Lung (tissue), 12 donors: ENCODE measurements around the gene GGPS1. TPM values are rescaled to one million over a fixed set of nuclear protein-coding genes. Genes with fewer than 3 reads are reported as not detected.

ENCODE experiments used
- ATAC-seq: fragments of 200-7000 bp; cut with Tn5 transposase; one replicate; pipeline ENCODE4 v1.9.1; 2020; ENCODE audit warnings: moderate number of reproducible peaks; ENCODE audit not compliant: insufficient read depth, low FRiP score
- DNase-seq, 3 donors: peaks; one replicate each; pipeline ENCODE4 v3.0.0-alpha.2; 2013 to 2017
- H3K27ac ChIP-seq, 2 donors: one replicate each; pipeline ENCODE4 v1.5.1; 2013; ENCODE audit warnings: mild to moderate bottlenecking in 2 of 2, moderate library complexity in 2 of 2, control low read depth in 1 of 2, inconsistent platforms in 1 of 2, low read depth in 1 of 2, low read length in 1 of 2
- H3K27me3 ChIP-seq, 3 donors: one replicate each; pipeline ENCODE4 v1.5.1; 2013; ENCODE audit warnings: low read length in 2 of 3; ENCODE audit not compliant: control insufficient read depth in 3 of 3, insufficient read depth in 3 of 3
- H3K36me3 ChIP-seq, 4 donors: one replicate each; pipeline ENCODE4 v1.5.1; 2013; ENCODE audit warnings: low read length in 4 of 4, mild to moderate bottlenecking in 1 of 4, moderate library complexity in 1 of 4; ENCODE audit not compliant: control insufficient read depth in 4 of 4, insufficient read depth in 4 of 4
- H3K4me1 ChIP-seq, 5 donors: one replicate each; pipeline ENCODE4 v1.5.1; 2013; ENCODE audit warnings: low read length in 5 of 5, mild to moderate bottlenecking in 2 of 5, moderate library complexity in 1 of 5; ENCODE audit not compliant: control insufficient read depth in 5 of 5, insufficient read depth in 5 of 5
- H3K4me3 ChIP-seq: one replicate; pipeline ENCODE4 v1.5.1; 2013; ENCODE audit warnings: mild to moderate bottlenecking, control low read depth, moderate library complexity
- H3K9ac ChIP-seq, 2 donors: one replicate each; pipeline ENCODE4 v1.5.1; 2013; ENCODE audit warnings: low read length in 2 of 2, control low read depth in 1 of 2; ENCODE audit not compliant: insufficient read depth in 1 of 2
- H3K9me3 ChIP-seq, 4 donors: one replicate each; pipeline ENCODE4 v1.5.1; 2013; ENCODE audit warnings: low read length in 3 of 4, mild to moderate bottlenecking in 1 of 4, moderate library complexity in 1 of 4; ENCODE audit not compliant: control insufficient read depth in 4 of 4, insufficient read depth in 3 of 4
- CTCF ChIP-seq: IDR thresholded peaks from 2 replicates; pipeline ENCODE4 v1.5.1; 2012; ENCODE audit warnings: mild to moderate bottlenecking; ENCODE audit errors: control extremely low read depth, extremely low read depth
- WGBS, 2 donors: extraction: QIAGEN DNeasy Blood & Tissue Kit; methylation state at CpG; one replicate each; pipeline ENCODE4 v1.1.7; 2013; 5-methylcytosine and 5-hydroxymethylcytosine counted together
- polyA plus RNA-seq, 2 donors: library from polyadenylated mRNA; stranded (reverse); fragments of 200-250 nt; gene quantifications; one replicate each; pipeline ENCODE4 v1.2.1, GENCODE V29; 2013
- total RNA-seq, 2 donors: library from RNA; depleted of rRNA in 1 of 2; stranded (reverse); fragments of >200 nt in 1 of 2; gene quantifications; one replicate each; pipeline ENCODE4 v1.2.1, GENCODE V29; 2014 to 2021
- donor health status: control.
- donor health status: control.
- donor health status: Bipolar disorder and iron deficiency.
- donor health status: healthy.
- donor health status: DM: yes; HTN: yes; CAD: no.

Gene GGPS1
- total and polyA plus RNA-seq, 4 donors, result 16.3 to 34.0 (median 26.3) TPM

DNA sequence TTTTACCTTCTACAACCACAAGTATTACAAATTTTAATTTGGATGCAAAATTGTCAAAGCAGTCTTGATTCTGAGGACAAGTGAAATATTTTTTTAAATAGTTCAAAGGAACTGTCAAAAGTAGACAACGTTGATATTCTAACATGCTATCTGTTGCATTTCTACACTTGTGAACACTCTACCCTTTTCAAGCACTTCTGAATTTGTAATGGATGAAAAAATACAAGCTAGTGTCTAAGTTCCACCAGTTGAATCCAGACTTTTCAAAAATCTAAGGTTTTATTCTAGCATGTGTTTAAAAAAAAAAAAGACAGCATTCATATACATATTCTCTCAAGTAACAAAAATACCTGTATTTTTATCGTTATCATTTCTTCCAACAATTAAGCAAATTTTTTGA lies 2.5 kb upstream of the GGPS1 start:
- no peak for DNase-seq
- Histone ChIP-seq H3K4me3 (no peak overlapping the region), H3K36me3 (peaks cover 0 to 7% (median 2%) of the 10 kb centered on the region in 4 donors), H3K27me3 (no peaks in the 10 kb centered on the region), H3K27ac (no peak overlapping the region), H3K9me3 (no peaks in the 10 kb centered on the region), H3K9ac (peak overlapping the region; percentile 90 to 96), H3K4me1 (peaks cover 5 to 31% (median 11%) of the 10 kb centered on the region in 5 donors)
- WGBS, 2 donors, result 24 to 41% methylated on average over 2 of the region's 2 CpGs
- no peak for TF ChIP-seq CTCF
- ATAC-seq, result no peak

DNA sequence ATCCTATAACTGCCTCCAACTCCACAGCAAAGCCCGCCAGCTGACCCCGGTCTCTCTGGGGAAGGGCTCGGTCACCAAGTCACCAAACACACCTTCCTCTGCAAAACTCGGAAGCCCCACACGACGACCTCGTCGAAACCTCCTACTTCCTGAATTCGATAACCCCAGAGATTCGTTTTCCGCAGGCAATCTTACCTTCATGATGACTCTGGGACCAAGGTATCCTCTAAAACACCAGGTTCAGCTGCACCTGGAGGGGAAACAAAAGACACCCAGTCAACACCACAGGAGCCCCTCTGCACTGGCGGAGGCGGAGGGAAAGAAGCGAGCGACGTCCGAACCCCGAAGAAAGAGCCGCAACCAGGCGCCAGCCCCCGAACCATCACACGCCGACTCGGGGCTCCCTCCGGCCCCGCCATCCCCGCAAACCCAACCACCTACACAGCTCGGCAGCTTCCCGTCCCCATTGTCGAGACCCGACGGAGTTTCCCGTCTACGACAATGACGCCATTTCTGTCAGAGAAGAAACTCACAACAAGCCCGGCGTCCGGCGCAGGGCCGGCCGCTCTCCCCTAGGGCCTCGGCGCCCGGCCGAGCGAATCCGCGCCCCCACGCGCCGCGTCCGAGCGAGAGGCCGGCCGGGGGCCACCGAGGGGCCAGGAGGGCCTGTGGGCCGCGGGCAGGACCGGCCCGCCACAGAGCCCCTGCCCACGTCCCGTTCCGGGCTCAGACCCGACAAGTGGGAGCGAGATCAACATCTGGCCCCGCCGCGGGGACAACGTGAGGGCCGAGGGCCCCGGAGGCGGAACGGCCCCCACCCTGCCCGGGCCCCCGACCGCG lies 1.4 kb upstream of the GGPS1 start:
- WGBS, 2 donors, result 0 to 1% methylated on average over 71 to 78 of the region's 78 CpGs
- Histone ChIP-seq H3K4me1 (peaks cover 2 to 39% (median 13%) of the 10 kb centered on the region in 5 donors), H3K4me3 (peak overlapping the region; percentile 94), H3K36me3 (peaks cover 0 to 6% (median 2%) of the 10 kb centered on the region in 4 donors), H3K27ac (peak overlapping the region; percentile 93 to 99), H3K27me3 (no peaks in the 10 kb centered on the region), H3K9me3 (no peaks in the 10 kb centered on the region), H3K9ac (peak overlapping the region; percentile 90 to 96)
- DNase-seq (peak; percentile 43 to 50 (median 45)), ATAC-seq (peak; percentile 1)
- TF ChIP-seq CTCF, result no peak

DNA sequence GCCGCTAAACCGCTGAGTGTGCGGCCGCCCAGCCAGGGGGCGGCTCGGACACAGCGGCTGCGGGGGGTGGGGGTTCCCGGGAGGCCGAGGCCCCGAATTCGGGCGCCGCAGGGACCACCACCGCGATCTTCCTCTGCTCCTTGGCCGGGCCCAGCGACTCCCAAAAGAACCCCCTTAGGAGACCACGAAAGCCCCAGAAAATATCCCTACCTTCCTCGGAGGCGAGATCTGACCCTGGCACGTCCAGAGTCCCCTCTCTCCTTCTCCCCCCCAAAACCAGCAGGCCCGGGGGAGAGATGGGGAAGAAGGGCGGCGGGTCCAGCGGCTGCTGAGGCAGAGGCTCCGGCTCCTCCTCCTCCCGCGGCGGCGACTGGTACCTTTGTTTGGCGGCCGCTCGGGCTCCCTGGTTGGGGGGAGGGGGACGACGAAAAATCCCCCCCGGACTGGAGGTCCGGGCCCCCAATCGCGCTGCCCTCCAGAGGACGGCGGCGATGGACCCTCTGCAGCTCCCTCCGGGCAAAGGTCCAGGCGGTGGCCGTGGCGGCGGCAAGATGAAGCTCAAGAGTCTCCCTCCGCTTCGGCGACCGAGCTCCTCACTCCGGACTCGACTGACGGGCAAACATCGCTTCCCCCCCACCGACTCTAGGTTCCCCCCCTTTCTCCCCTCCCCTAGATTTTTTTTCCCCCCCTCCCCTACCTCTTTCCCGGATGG lies 655 bp upstream of the GGPS1 start, which contains the start of gene ARID4B:
ARID4B (minus strand) TSS at position 621 of the 712 bp plus-strand sequence. CDS start 1,260 bp downstream, outside the sequence.
- peak within 1 kb of the TSS; percentile 90 to 96 for H3K9ac ChIP-seq
- DNase-seq (no peak), ATAC-seq (peak; percentile 10)
- peak within 1 kb of the TSS; percentile 96 to 99 for H3K27ac ChIP-seq
- no peak for TF ChIP-seq CTCF
- peaks cover 0 to 39% (median 13%) of the 10 kb centered on the region in 5 donors for H3K4me1 ChIP-seq
- H3K36me3 ChIP-seq, result peaks cover 0 to 6% (median 3%) of the 10 kb centered on the region in 4 donors
- no peaks in the 10 kb centered on the region for H3K9me3 ChIP-seq
- peak within 1 kb of the TSS; percentile 94 for H3K4me3 ChIP-seq
- WGBS, 2 donors, result 0 to 1% methylated on average over 57 to 58 of the region's 58 CpGs
- H3K27me3 ChIP-seq, result no peaks in the 10 kb centered on the region
